ENCODE data around the gene MRPL4.
A peak's percentile ranks its signal among the peaks of the same experiment; 100 is the strongest.

- peak; percentile 46 for TF ChIP-seq EZH2 (IDR thresholded peaks at IDR 0.05; ENCODE audit: low read length)
- TF ChIP-seq CTCF (optimal IDR thresholded peaks at IDR 0.05 in 1 of 3, IDR thresholded peaks at IDR 0.05 in 1 of 3, conservative IDR thresholded peaks at IDR 0.05 in 1 of 3; ENCODE audit: extremely low read depth in 1 of 3, insufficient read depth in 2 of 3, low read length in 3 of 3), result peak in 1 of 3 experiments; percentile 39
These were observed 42.3 kb downstream of the MRPL4 start for GRCh38 chr19:10294368-10294697.
